G401.6 (cell line): Measurements from ENCODE around the gene PIK3C2A.

Source experiments
- FAIRE-seq: peaks from 2 replicates; lab custom pipeline; 2012; peaks lifted over from hg19 to GRCh38; lab: Jason Lieb, UNC

Gene PIK3C2A

DNA sequence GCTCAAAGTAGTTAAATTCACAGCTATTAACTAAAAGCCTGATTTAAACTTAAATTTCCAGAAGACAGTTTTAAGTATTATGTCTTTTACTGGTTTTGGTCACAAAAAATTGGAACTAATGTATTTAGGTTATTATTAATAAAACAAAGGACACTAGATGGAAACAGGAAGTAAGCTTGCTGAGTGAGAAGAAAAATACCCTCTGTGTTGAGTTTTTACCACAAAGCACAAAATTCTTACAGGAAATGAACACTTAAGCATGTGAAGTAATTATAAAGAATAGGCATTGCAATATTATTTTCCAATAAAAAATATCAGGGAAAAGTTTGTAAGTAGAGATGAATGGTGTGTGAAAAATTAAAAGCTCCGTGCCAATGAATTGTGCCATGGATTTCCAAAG is 46.3 kb downstream of the PIK3C2A start:
- no peak for FAIRE-seq

- no peak for FAIRE-seq
Measured at GRCh38 chr11:17159441-17159840, 48.3 kb downstream of the PIK3C2A start.
